ENCODE results near the gene BRD3OS.

- TF ChIP-seq CTCF (IDR thresholded peaks at IDR 0.05) (no peak), POLR2A (IDR thresholded peaks at IDR 0.05) (no peak)
Measured at GRCh38 chr9:134049772-134050588, 24.7 kb downstream of the BRD3OS start.

Data from adrenal gland (tissue), 5 donors.